Uterus (tissue), 4 donors: ENCODE data around the gene CHEK2. TPM values are rescaled to one million over a fixed set of nuclear protein-coding genes. Genes with fewer than 3 reads are reported as not detected.
"Not testable (repeated sequence)": the region's sequence is repeated elsewhere in the genome, so short reads cannot be mapped to it uniquely, and the experiment has no call there.

ENCODE experiments used
- DNase-seq, 2 donors: peaks; one replicate each; pipeline ENCODE4 v3.0.0-alpha.2; 2019 to 2020
- H3K27ac ChIP-seq, 2 donors: fragments of 200-600 bp; sonication (generic); 1 replicate in 1 of 2; 2 replicates in 1 of 2; pipeline ENCODE4 v1.5.1; 2016 to 2018
- H3K27me3 ChIP-seq, 2 donors: fragments of 200-600 bp; sonication (generic); one replicate each; pipeline ENCODE4 v1.5.1; 2018 to 2019; ENCODE audit warnings: control low read depth in 1 of 2
- H3K36me3 ChIP-seq, 2 donors: fragments of 200-600 bp; sonication (generic); one replicate each; pipeline ENCODE4 v1.5.1; 2019; ENCODE audit warnings: control low read depth in 1 of 2
- H3K4me1 ChIP-seq, 2 donors: fragments of 200-600 bp; sonication (generic); one replicate each; pipeline ENCODE4 v1.5.1; 2018 to 2019; ENCODE audit warnings: control low read depth in 1 of 2
- H3K4me3 ChIP-seq, 2 donors: fragments of 200-600 bp; sonication (generic); 1 replicate in 1 of 2; 2 replicates in 1 of 2; pipeline ENCODE4 v1.5.1; 2018 to 2019; ENCODE audit warnings: mild to moderate bottlenecking in 1 of 2
- H3K9me3 ChIP-seq, 2 donors: fragments of 200-600 bp; sonication (generic); one replicate each; pipeline ENCODE4 v1.5.1; 2019; ENCODE audit warnings: control low read depth in 1 of 2
- POLR2A ChIP-seq, 2 donors: fragments of 450-650 bp; IDR thresholded peaks; one replicate each; pipeline ENCODE4 v1.6.1; 2016; ENCODE audit warnings: antibody characterized with exemption in 2 of 2, mild to moderate bottlenecking in 1 of 2, moderate library complexity in 1 of 2
- intact Hi-C: fragments of 100-400 bp; cut with DNase I; formaldehyde crosslinking; loops from one replicate; pipeline ENCODE4 v1.15.1; 2023; ENCODE audit warnings: low total_unique reads
- total RNA-seq, 4 donors: library from RNA; depleted of rRNA in 3 of 4; stranded (reverse); fragments of >200 nt in 3 of 4; gene quantifications; one replicate each; pipeline versions ENCODE4 v1.1.0 to v1.2.4, GENCODE V29; 2014 to 2023
- TF ChIP-seq, protein P1 (sequence below), 4 experiments: fragments of 200-600 bp in 2 of 4; fragments of 450-650 bp in 2 of 4; sonication (generic) in 2 of 4; IDR thresholded peaks; one replicate each; pipeline ENCODE4 v1.5.1; 2016 to 2019; ENCODE audit warnings: antibody characterized with exemption in 4 of 4, mild to moderate bottlenecking in 2 of 4, moderate library complexity in 1 of 4
- donor health status: DM: yes; HTN: yes; CAD: no.

The CHEK2 gene
- total RNA-seq, 4 donors from 2014 or later, result 0.26 to 14.5 (median 8.4) TPM; not detected in 1

DNA sequence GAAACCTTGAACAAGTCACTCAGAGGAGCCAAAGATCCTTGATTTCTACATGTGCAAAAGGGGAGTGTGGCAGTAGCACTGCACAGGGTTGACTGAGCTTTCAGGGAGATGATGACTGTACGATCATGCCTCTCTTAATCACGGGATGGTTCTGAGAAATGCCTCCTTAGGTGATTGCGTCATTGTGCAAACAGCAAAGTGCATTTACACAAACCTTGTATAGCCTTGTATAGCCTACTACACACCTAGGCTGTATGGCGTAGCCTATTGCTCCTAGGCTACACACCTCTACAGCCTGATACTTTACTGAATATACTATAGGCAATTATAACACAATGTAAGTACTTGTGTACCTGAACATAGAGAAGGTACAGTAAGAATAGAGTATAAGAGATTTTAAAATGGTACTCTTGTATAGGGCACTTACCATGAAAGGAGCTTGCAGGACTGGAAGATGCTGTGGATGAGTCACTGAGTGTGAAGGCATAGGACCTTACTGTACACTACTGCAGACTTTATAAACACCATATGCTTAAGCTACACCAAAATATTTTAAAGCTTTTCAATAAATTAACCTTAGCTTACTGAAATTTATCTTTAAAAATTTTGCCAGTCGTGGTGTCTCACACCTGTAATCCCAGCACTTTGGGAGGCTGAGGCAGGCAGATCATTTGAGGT lies 60.7 kb downstream of the CHEK2 start:
- H3K4me3 ChIP-seq, H3K9me3 ChIP-seq, DNase-seq, H3K36me3 ChIP-seq, H3K27me3 ChIP-seq, H3K27ac ChIP-seq, H3K4me1 ChIP-seq, intact Hi-C loops: not testable (repeated sequence)

DNA sequence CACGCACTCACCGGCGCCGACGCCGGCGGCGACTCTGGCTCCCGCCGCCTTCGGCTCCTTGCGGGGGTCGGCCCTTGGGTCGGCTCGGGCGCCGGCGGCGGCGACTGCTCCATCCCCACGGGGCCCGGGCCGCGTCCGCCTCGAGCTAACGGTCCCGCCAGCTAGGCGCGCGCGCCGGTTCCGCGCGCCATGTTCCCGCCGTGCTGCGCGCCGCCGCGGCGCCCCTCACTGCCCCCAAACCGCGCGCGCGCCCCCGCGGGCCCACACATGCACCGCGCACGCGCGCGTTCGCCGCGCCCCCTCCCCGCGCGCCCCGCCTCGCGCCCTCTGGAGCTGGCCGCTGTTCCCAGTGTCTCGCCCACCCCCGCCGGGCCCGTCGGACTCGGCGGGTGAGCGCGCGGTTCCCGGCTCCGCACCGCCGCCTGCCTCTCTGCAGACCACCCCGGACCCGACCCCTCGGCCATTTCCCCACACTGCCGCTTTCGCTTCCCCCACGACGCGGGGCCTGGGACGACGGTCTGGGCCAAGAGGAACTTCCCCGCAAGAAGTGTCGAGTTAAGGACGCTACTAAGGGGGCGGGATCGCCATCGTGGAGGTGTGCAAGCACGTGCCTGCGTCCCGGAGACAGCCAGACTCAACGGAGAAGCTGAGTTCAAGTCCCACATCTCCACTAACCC lies 61.9 kb downstream of the CHEK2 start, which contains the start of gene TTC28:
Gene TTC28 (minus strand): TSS at position 230 of the 677 bp plus-strand sequence. CDS start 117 bp downstream, at position 113.
- DNase-seq, result peak; percentile 83 to 90
- intact Hi-C loops, H3K36me3 ChIP-seq, H3K9me3 ChIP-seq, H3K27me3 ChIP-seq, H3K4me1 ChIP-seq: not testable (repeated sequence)
- H3K27ac ChIP-seq, result peak within 1 kb of the TSS; percentile 72 to 83
- peak; percentile 45 to 66 for TF ChIP-seq POLR2A (IDR thresholded peaks at IDR 0.05)
- H3K4me3 ChIP-seq, result peak within 1 kb of the TSS; percentile 56 to 99

DNA sequence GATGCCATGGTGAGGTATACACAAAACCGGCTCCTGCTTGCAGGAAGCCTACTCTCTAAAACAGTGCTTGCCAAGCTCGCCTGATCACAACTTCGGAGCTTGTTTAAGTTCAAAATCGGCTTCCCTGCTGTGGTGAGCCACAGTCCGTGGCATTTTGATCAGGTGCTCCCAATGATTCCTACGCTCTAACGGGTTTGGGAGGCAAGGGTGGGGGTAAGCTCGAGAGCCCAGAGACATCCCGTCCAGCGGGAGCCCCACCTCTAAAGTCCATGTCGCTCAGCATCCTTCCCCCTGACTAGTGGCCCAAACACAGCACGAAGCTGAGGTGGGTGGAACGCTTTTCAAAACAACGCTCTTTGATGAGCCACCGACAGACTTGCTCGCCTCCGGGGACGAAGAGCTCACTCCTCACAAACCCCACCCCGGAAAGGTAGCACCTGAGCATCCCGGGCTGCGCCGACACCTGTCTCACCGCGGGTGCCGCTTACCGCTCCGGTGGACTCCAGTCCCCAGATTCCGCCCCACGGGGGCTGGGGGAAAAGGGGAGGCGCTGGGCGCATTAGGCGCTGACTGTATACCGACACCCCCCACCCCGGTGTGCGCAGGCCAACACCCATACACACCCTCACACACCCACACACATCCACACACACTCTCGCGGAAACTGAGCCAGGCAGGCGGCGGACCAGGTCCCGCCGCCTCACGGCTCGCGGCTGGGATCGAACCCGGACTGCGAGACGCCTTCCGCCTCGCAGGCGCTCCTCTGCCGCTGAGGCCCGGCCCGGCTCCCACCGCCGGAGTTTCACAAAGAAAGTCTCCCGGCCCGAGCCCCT lies 62.6 kb downstream of the CHEK2 start:
- H3K36me3 ChIP-seq, H3K9me3 ChIP-seq, H3K27me3 ChIP-seq, intact Hi-C loops, H3K4me1 ChIP-seq: not testable (repeated sequence)
- peak overlapping the region; percentile 56 to 99 for H3K4me3 ChIP-seq
- peak overlapping the region; percentile 72 to 83 for H3K27ac ChIP-seq
- DNase-seq, result peak; percentile 35 to 45

DNA sequence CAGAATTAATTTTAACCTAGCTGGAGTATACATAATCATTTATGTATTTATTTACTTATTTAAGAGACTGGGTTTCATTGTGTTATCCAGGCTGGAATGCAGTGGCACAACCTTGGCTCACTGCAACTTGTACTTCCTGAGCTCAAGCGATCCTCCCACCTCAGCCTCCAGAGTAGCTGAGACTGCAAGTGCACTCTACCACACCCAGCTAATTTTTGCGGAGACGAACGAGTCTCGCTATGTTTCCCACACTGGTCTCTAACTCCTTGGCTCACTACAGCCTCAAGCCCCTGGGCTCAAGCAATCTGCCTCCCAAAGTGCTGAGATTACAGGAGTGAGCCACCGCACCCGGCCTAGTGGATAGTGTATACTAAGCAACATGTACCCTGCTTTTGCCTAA lies 63.5 kb downstream of the CHEK2 start:
- peak overlapping the region in 1 of 2 donors; percentile 83 for H3K27ac ChIP-seq
- DNase-seq, intact Hi-C loops, H3K4me3 ChIP-seq, H3K36me3 ChIP-seq, H3K9me3 ChIP-seq, H3K27me3 ChIP-seq, H3K4me1 ChIP-seq: not testable (repeated sequence)

DNA sequence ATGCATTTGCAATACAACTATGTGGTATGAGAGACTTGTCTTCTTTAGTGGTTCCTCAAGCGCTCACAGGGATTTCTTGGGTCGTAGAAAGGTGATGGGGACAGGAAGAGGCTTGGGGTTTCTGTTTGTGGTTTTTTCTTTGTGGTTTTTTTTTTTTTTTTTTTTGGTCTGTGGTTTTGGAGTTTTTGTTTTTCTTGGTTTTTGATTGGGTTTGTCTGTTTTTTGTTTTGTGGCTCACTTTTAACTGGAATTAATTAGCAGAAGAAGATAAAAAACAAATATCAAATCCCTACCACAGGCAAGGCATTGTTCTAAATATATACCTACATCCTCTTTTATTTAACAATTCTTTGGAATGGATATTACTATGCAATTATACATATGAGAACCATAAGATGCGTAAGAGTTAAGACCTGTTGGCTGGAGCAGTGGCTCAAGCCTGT lies 67.5 kb downstream of the CHEK2 start:
- Histone ChIP-seq H3K4me1 (no peaks in the 10 kb centered on the region), H3K9me3 (no peaks in the 10 kb centered on the region), H3K36me3 (no peaks in the 10 kb centered on the region), H3K27me3 (no peaks in the 10 kb centered on the region), H3K4me3 (no peak overlapping the region), H3K27ac (no peak overlapping the region)
- intact Hi-C loops, result no loop called here
- DNase-seq, result no peak
- no peak for TF ChIP-seq POLR2A (IDR thresholded peaks at IDR 0.05)
- TF ChIP-seq, protein P1, sequence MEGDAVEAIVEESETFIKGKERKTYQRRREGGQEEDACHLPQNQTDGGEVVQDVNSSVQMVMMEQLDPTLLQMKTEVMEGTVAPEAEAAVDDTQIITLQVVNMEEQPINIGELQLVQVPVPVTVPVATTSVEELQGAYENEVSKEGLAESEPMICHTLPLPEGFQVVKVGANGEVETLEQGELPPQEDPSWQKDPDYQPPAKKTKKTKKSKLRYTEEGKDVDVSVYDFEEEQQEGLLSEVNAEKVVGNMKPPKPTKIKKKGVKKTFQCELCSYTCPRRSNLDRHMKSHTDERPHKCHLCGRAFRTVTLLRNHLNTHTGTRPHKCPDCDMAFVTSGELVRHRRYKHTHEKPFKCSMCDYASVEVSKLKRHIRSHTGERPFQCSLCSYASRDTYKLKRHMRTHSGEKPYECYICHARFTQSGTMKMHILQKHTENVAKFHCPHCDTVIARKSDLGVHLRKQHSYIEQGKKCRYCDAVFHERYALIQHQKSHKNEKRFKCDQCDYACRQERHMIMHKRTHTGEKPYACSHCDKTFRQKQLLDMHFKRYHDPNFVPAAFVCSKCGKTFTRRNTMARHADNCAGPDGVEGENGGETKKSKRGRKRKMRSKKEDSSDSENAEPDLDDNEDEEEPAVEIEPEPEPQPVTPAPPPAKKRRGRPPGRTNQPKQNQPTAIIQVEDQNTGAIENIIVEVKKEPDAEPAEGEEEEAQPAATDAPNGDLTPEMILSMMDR (IDR thresholded peaks at IDR 0.05), result no peak

DNA sequence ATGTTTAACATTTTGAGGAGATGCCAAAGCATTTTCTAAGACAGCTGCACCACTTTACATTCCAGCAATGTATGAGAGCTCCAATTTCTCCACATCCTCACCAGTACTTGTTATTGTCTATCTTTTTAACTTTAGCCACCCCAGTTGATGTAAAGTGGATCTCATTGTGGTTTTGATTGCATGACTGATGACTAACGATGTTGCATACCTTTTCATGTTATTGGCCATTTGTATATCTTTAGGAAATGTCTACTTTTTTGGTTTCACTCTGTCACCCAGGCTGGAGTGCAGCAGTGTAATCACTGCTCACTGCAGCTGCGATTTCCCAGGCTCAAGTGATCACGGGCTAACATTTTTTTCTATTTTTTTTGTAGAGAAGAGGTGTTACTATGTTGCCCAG lies 70.9 kb downstream of the CHEK2 start:
- intact Hi-C loops, result no loop called here
- Histone ChIP-seq H3K4me1 (no peaks in the 10 kb centered on the region), H3K36me3 (no peaks in the 10 kb centered on the region), H3K4me3 (no peak overlapping the region), H3K27me3 (no peaks in the 10 kb centered on the region), H3K9me3 (no peaks in the 10 kb centered on the region), H3K27ac (no peak overlapping the region)
- no peak for DNase-seq
- TF ChIP-seq, protein P1 (IDR thresholded peaks at IDR 0.05), result no peak
- no peak for TF ChIP-seq POLR2A (IDR thresholded peaks at IDR 0.05)

DNA sequence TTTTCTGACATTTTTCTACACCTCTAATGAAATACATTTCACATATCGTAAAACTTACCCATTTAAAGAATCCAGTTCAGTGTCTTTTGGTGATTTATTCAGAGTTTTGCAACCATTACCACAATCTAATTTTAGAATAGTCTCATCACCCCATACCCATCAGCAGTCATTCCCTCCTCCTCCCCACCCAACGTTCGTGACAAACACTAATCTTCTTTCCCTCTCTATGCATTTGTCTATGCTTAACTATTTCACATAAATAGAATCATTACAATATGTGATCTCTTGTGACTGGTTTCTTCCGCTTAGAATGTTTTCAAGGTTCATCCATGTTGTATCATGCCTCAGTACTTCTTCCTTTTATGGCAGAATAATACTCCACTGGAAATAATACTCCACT lies 71.5 kb downstream of the CHEK2 start:
- no peaks in the 10 kb centered on the region for H3K9me3 ChIP-seq
- intact Hi-C loops, result no loop called here
- no peak overlapping the region for H3K4me3 ChIP-seq
- H3K4me1 ChIP-seq, result no peaks in the 10 kb centered on the region
- TF ChIP-seq, protein P1 (IDR thresholded peaks at IDR 0.05), result no peak
- no peak for TF ChIP-seq POLR2A (IDR thresholded peaks at IDR 0.05)
- H3K27ac ChIP-seq, result no peak overlapping the region
- no peak for DNase-seq
- H3K27me3 ChIP-seq, result no peaks in the 10 kb centered on the region
- no peaks in the 10 kb centered on the region for H3K36me3 ChIP-seq
